K562 (cell line): ENCODE results near the gene CHCHD1. TPM values are rescaled to one million over a fixed set of nuclear protein-coding genes. Genes with fewer than 3 reads are reported as not detected.

Experiments
- CHD4 ChIP-seq: fragments of 200-600 bp; sonication (generic); IDR thresholded peaks from 3 replicates; pipeline ENCODE4 v1.6.1; 2012; ENCODE audit warnings: low read depth, mild to moderate bottlenecking, mixed read lengths, low read length, inconsistent platforms; ENCODE audit not compliant: insufficient read depth, insufficient replicate concordance, poor library complexity, severe bottlenecking
- ELF2 ChIP-seq: fragments of 250-450 bp; sonication (Bioruptor Pico); IDR thresholded peaks from 2 replicates; pipeline ENCODE4 v1.5.0; 2021; ENCODE audit warnings: mild to moderate bottlenecking
- ERF ChIP-seq: fragments of 450-650 bp; formaldehyde crosslinking; IDR thresholded peaks from 2 replicates; pipeline ENCODE4 v1.4.0; 2020; ENCODE audit warnings: mild to moderate bottlenecking, mixed read lengths
- HDAC3 ChIP-seq: fragments of 450-650 bp; IDR thresholded peaks from 2 replicates; pipeline ENCODE4 v1.6.1; 2018; ENCODE audit warnings: borderline replicate concordance, mild to moderate bottlenecking, moderate library complexity; ENCODE audit not compliant: partially characterized antibody
- HMGN3 ChIP-seq: IDR thresholded peaks from 2 replicates; pipeline ENCODE4 v1.6.1; 2011; ENCODE audit warnings: borderline replicate concordance, low read depth, mild to moderate bottlenecking, mixed read lengths, low read length; ENCODE audit not compliant: insufficient read length; ENCODE audit errors: extremely low read depth
- KDM4B ChIP-seq, 2 experiments: fragments of 450-650 bp in 1 of 2; sonication (generic) in 1 of 2; IDR thresholded peaks; 2 replicates each; pipeline ENCODE4 v1.6.1; 2016 to 2017; ENCODE audit warnings: borderline replicate concordance in 2 of 2, antibody characterized with exemption in 1 of 2, low read depth in 1 of 2, mild to moderate bottlenecking in 1 of 2
- MEF2A ChIP-seq: IDR thresholded peaks from 2 replicates; pipeline ENCODE4 v1.6.1; 2011; ENCODE audit warnings: low read depth, mild to moderate bottlenecking, low read length, moderate library complexity; ENCODE audit not compliant: control insufficient read depth
- NCOA4 ChIP-seq: fragments of 450-650 bp; IDR thresholded peaks from 2 replicates; pipeline ENCODE4 v1.6.1; 2018; ENCODE audit warnings: mild to moderate bottlenecking; ENCODE audit not compliant: partially characterized antibody
- NCOR1 ChIP-seq: fragments of 450-650 bp; IDR thresholded peaks from 2 replicates; pipeline ENCODE4 v1.6.1; 2016; ENCODE audit warnings: mild to moderate bottlenecking, moderate library complexity
- NFE2L1 ChIP-seq: fragments of 450-650 bp; IDR thresholded peaks from 2 replicates; pipeline ENCODE4 v1.6.1; 2016; ENCODE audit warnings: missing genetic modification characterization, low read depth, mild to moderate bottlenecking, missing compliant biosample characterization, moderate library complexity, borderline replicate concordance
- NONO ChIP-seq, 2 experiments: fragments of 200-400 bp in 1 of 2; fragments of 450-650 bp in 1 of 2; formaldehyde crosslinking in 1 of 2; IDR thresholded peaks; 2 replicates each; pipeline ENCODE4 v1.6.1; 2017; ENCODE audit warnings: low read depth in 2 of 2, mild to moderate bottlenecking in 2 of 2, moderate library complexity in 2 of 2, low read length in 1 of 2
- RAD21 ChIP-seq, 2 experiments: fragments of 250-450 bp in 1 of 2; fragments of 450-650 bp in 1 of 2; sonication (Bioruptor Pico) in 1 of 2; formaldehyde crosslinking in 1 of 2; IDR thresholded peaks in 1 of 2; conservative IDR thresholded peaks in 1 of 2; 2 replicates each; pipeline versions ENCODE4 v1.4.0 to v1.8.0; 2020 to 2022; ENCODE audit warnings: mild to moderate bottlenecking in 2 of 2, moderate library complexity in 1 of 2
- RCOR1 ChIP-seq, 2 experiments: IDR thresholded peaks; 2 replicates each; pipeline ENCODE4 v1.6.1; 2012; ENCODE audit warnings: low read depth in 2 of 2, low read length in 2 of 2, borderline replicate concordance in 1 of 2, improper control_type of control experiment in 1 of 2
- RFX5 ChIP-seq: IDR thresholded peaks from 2 replicates; pipeline ENCODE4 v1.6.1; 2011; ENCODE audit warnings: low read depth, mild to moderate bottlenecking, improper control_type of control experiment, low read length
- SMARCA5 ChIP-seq: fragments of 450-650 bp; IDR thresholded peaks from 2 replicates; pipeline ENCODE4 v1.6.1; 2016
- SRSF9 ChIP-seq: fragments of 200-400 bp; formaldehyde crosslinking; IDR thresholded peaks from 2 replicates; pipeline ENCODE4 v1.6.1; 2017; ENCODE audit warnings: low read depth, low read length, borderline replicate concordance
- TOE1 ChIP-seq, 2 experiments: fragments of 450-650 bp in 1 of 2; sonication (generic) in 1 of 2; formaldehyde crosslinking in 1 of 2; IDR thresholded peaks; 2 replicates each; pipeline versions ENCODE4 v1.7.1 to v1.8.0; 2016 to 2022; ENCODE audit warnings: borderline replicate concordance in 2 of 2, mild to moderate bottlenecking in 2 of 2, antibody characterized with exemption in 1 of 2, inconsistent platforms in 1 of 2, low read depth in 1 of 2, missing genetic modification reagents in 1 of 2, moderate library complexity in 1 of 2
- ZFP36 ChIP-seq: fragments of 150-350 bp; IDR thresholded peaks from 2 replicates; pipeline ENCODE4 v1.6.1; 2018; ENCODE audit warnings: low read length, low read depth; ENCODE audit not compliant: partially characterized antibody
- ZNF175 ChIP-seq: fragments of 200-800 bp; sonication (Bioruptor generic); IDR thresholded peaks from 2 replicates; pipeline ENCODE4 v1.6.1; 2016; ENCODE audit warnings: low read depth, mild to moderate bottlenecking, missing genetic modification characterization, missing compliant biosample characterization
- polyA plus RNA-seq, 8 experiments: library from polyadenylated mRNA; depleted of rRNA in 4 of 8; stranded (reverse) in 5 of 8; unstranded in 3 of 8; fragments of >200 nt; fragmentation: Nextera tagmentation in 2 of 8; fragmentation: Illumina TruSeq in 1 of 8; extraction: Ambion mirVana in 2 of 8; extraction: Trizol in 1 of 8; gene quantifications; 2 replicates each; pipeline versions ENCODE4 v1.2.1 to v1.2.3, GENCODE V29; 2011 to 2014; ENCODE audit warnings: inconsistent platforms in 1 of 8, missing spikeins in 1 of 8
- total RNA-seq, 7 experiments: library from RNA; depleted of rRNA in 6 of 7; stranded (reverse); fragments of >200 nt in 6 of 7; fragmentation: Illumina TruSeq in 2 of 7; extraction: Trizol in 2 of 7; gene quantifications; 2 replicates each; pipeline versions ENCODE4 v1.2.1 to v1.2.3, GENCODE V29; 2011 to 2021; ENCODE audit warnings: low replicate concordance in 1 of 7
- TF ChIP-seq, protein P1 (sequence below): sonication (generic); IDR thresholded peaks from 2 replicates; pipeline ENCODE4 v1.6.1; 2016
- TF ChIP-seq, protein P2 (sequence below): fragments of 250-450 bp; sonication (Bioruptor Pico); IDR thresholded peaks from 2 replicates; pipeline ENCODE4 v1.5.0; 2020; ENCODE audit warnings: mild to moderate bottlenecking, borderline replicate concordance

The CHCHD1 gene
- total and polyA plus RNA-seq, 9 of the 15 experiments (the other 6 are each of a cell fraction or from before 2014, with no cell fraction given): 52.9 to 126 (median 83.4) TPM

DNA sequence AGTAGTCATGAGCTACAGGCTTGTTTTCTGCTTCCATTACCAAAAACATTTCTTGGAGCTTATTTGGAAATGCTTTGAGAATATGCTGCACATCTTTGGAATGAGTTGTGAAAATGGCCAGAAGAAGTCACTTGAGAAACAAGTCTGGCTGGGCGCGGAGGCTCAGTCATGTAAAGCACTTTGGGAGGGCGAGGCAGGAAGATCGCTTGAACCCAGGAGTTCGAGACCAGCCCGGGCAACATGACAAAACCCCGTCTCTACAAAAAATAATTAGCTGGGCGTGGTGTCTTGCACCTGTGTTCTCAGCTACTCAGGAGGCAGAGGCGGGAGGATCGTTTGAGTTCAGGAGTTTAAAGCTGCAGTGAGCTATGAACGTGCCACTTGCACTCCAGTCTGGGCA lies 882 bp upstream of the CHCHD1 start (continued):
- TF ChIP-seq TOE1 (IDR thresholded peaks at IDR 0.05; ENCODE audit: borderline replicate concordance): 0 out of 2 replicates have a peak, but pooled peaks have one; percentile 9
- TF ChIP-seq TOE1 (CRISPR knock-in tag; IDR thresholded peaks at IDR 0.05; ENCODE audit: borderline replicate concordance, low read depth): no peak
- no peak for TF ChIP-seq NONO (IDR thresholded peaks at IDR 0.05; ENCODE audit: low read depth in 2 of 2, low read length in 1 of 2)
- TF ChIP-seq SRSF9: no peak
- TF ChIP-seq ZNF175 (CRISPR knock-in tag): no peak
- TF ChIP-seq, protein P1, sequence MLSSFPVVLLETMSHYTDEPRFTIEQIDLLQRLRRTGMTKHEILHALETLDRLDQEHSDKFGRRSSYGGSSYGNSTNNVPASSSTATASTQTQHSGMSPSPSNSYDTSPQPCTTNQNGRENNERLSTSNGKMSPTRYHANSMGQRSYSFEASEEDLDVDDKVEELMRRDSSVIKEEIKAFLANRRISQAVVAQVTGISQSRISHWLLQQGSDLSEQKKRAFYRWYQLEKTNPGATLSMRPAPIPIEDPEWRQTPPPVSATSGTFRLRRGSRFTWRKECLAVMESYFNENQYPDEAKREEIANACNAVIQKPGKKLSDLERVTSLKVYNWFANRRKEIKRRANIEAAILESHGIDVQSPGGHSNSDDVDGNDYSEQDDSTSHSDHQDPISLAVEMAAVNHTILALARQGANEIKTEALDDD: 0 out of 2 replicates have a peak, but pooled peaks have one; percentile 3
- no peak for TF ChIP-seq ELF2 (CRISPR knock-in tag)
- TF ChIP-seq RAD21 (CRISPR knock-in tag; conservative IDR thresholded peaks at IDR 0.05 in 1 of 2, IDR thresholded peaks at IDR 0.05 in 1 of 2): no peak
- TF ChIP-seq ERF (CRISPR knock-in tag): no peak
- TF ChIP-seq HDAC3: no peak
- no peak for TF ChIP-seq NFE2L1 (tag)
- TF ChIP-seq NCOR1: no peak
- no peak for TF ChIP-seq RCOR1 (IDR thresholded peaks at IDR 0.05; ENCODE audit: borderline replicate concordance in 1 of 2, low read depth in 2 of 2, low read length in 2 of 2)
- no peak for TF ChIP-seq MEF2A
- no peak for TF ChIP-seq SMARCA5
- TF ChIP-seq CHD4: no peak
- no peak for TF ChIP-seq HMGN3
- no peak for TF ChIP-seq ZFP36
- TF ChIP-seq RFX5: no peak
- TF ChIP-seq KDM4B (IDR thresholded peaks at IDR 0.05; ENCODE audit: borderline replicate concordance in 2 of 2, low read depth in 1 of 2): no peak
- TF ChIP-seq NCOA4: no peak
- TF ChIP-seq, protein P2, sequence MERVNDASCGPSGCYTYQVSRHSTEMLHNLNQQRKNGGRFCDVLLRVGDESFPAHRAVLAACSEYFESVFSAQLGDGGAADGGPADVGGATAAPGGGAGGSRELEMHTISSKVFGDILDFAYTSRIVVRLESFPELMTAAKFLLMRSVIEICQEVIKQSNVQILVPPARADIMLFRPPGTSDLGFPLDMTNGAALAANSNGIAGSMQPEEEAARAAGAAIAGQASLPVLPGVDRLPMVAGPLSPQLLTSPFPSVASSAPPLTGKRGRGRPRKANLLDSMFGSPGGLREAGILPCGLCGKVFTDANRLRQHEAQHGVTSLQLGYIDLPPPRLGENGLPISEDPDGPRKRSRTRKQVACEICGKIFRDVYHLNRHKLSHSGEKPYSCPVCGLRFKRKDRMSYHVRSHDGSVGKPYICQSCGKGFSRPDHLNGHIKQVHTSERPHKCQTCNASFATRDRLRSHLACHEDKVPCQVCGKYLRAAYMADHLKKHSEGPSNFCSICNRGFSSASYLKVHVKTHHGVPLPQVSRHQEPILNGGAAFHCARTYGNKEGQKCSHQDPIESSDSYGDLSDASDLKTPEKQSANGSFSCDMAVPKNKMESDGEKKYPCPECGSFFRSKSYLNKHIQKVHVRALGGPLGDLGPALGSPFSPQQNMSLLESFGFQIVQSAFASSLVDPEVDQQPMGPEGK (CRISPR knock-in tag): 0 out of 2 replicates have a peak, but pooled peaks have one; percentile 40
